GM21619 (cell line): ENCODE results near the gene COL7A1.
"Not testable (repeated sequence)": the region's sequence is repeated elsewhere in the genome, so short reads cannot be mapped to it uniquely, and the experiment has no call there.

Experiments used
- ATAC-seq: cut with Tn5 transposase; IDR thresholded peaks from one replicate; pipeline ENCODE4 v1.9.1; 2021; ENCODE audit not compliant: unreplicated experiment

The COL7A1 gene

GRCh38 chr3:48548126-48548525 is 47.0 kb downstream of the COL7A1 start:
- no peak for ATAC-seq

GRCh38 chr3:48546203-48546829 is 48.8 kb downstream of the COL7A1 start:
- no peak for ATAC-seq

GRCh38 chr3:48544141-48544540 is 51.0 kb downstream of the COL7A1 start:
- ATAC-seq, result no peak

- ATAC-seq, result no peak
These were observed 51.8 kb downstream of the COL7A1 start for GRCh38 chr3:48543271-48543866.

- ATAC-seq, result no peak
These were observed 56.7 kb downstream of the COL7A1 start for GRCh38 chr3:48538451-48538850.

GRCh38 chr3:48536785-48537184 is 58.3 kb downstream of the COL7A1 start:
- ATAC-seq, result no peak

- ATAC-seq, result no peak
These were observed 59.0 kb downstream of the COL7A1 start for GRCh38 chr3:48536116-48536515.

GRCh38 chr3:48535578-48535977 is 59.6 kb downstream of the COL7A1 start:
- ATAC-seq, result no peak

GRCh38 chr3:48532977-48533337 is 62.2 kb downstream of the COL7A1 start:
- ATAC-seq, result no peak

GRCh38 chr3:48532271-48532976 is 62.7 kb downstream of the COL7A1 start:
- no peak for ATAC-seq

GRCh38 chr3:48530701-48531100 is 64.4 kb downstream of the COL7A1 start:
- not testable (repeated sequence) for ATAC-seq

GRCh38 chr3:48528754-48529153 is 66.4 kb downstream of the COL7A1 start:
- ATAC-seq, result no peak

GRCh38 chr3:48528048-48528447 is 67.1 kb downstream of the COL7A1 start:
- ATAC-seq, result no peak

GRCh38 chr3:48524970-48525369 is 70.2 kb downstream of the COL7A1 start:
- no peak for ATAC-seq

GRCh38 chr3:48521635-48522034 is 73.5 kb downstream of the COL7A1 start:
- ATAC-seq, result no peak

GRCh38 chr3:48519277-48519643 is 75.9 kb downstream of the COL7A1 start:
- no peak for ATAC-seq

- no peak for ATAC-seq
These were observed 76.4 kb downstream of the COL7A1 start for GRCh38 chr3:48518638-48519276.

GRCh38 chr3:48518069-48518468 is 77.1 kb downstream of the COL7A1 start:
- ATAC-seq, result no peak

GRCh38 chr3:48516571-48516970 is 78.6 kb downstream of the COL7A1 start:
- no peak for ATAC-seq

- ATAC-seq, result no peak
These were observed 80.5 kb downstream of the COL7A1 start for GRCh38 chr3:48514431-48515227.
